Measurements from ENCODE around the gene SHROOM2. TPM values are rescaled to one million over a fixed set of nuclear protein-coding genes. Genes with fewer than 3 reads are reported as not detected.

Gene SHROOM2
- total and polyA plus RNA-seq, 9 of the 15 experiments (the other 6 are each of a cell fraction or from before 2014, with no cell fraction given) = not detected

DNA sequence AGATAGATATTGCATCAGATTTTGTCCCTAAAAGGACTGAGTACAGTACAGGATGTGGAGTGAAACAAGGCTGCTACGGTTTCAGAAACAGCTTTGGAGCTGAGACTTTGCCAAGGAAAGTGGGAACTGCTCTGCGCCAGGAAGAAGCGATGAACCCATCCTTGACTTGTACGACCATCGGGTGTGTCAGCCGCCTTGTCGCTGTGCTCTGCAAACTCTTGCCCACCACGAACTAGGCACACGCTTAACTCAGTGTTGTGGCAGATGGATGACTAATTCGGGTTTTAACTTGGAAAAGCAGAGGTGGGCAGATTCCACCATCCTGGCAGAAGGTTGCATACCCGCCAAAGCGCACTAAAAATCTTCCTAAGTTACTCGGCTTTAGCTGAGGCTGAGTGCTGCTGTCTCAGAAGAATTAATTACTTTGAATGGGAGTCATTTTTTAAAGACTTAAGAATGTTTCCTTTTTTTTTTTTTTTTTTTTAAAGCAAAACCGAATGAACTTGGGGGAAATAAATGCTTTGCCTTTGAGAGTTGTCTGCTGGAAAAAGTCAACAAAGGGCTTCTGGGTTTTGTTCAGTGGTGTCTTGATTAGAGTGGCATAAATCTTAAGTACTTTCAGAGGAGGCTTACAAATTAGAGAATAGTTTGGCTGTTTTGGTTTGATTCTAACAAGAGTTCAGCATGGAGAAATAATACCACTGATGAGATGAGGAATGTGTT, 69.5 kb downstream of the SHROOM2 start (continued):
- TF ChIP-seq, protein P1, sequence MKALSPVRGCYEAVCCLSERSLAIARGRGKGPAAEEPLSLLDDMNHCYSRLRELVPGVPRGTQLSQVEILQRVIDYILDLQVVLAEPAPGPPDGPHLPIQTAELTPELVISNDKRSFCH (CRISPR knock-in tag; IDR thresholded peaks at IDR 0.05) = no peak
- TF ChIP-seq, protein P1 (tag; IDR thresholded peaks at IDR 0.05) = no peak
- TF ChIP-seq, protein P2, sequence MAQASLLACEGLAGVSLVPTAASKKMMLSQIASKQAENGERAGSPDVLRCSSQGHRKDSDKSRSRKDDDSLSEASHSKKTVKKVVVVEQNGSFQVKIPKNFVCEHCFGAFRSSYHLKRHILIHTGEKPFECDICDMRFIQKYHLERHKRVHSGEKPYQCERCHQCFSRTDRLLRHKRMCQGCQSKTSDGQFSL (CRISPR knock-in tag; IDR thresholded peaks at IDR 0.05) = no peak
- TF ChIP-seq, protein P2 (tag; IDR thresholded peaks at IDR 0.05) = no peak

DNA sequence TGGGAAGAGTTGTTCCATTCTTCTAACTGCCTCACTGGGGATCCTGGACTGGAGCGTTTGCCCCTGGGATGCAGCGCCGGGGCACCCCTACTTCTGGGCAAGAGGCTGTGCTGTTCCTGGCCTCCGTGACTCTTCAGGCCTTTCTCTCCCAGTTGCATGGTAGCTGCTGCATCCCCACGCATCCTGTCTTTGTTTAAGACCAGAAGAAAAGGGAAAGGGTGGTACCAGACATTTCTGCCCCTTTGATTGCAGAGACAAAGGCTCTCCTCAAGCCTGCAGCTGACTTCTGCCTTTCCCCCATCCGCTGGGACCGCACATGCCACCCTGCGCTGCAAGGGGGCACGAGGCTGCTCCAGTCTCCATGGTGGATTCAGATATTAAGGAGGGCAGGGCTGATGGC, 70.4 kb downstream of the SHROOM2 start:
- H3K4me3 ChIP-seq = no peak overlapping the region
- H3K4me2 ChIP-seq (ENCODE audit: insufficient read depth, low read length) = no peak overlapping the region
- intact Hi-C loops (cut with micrococcal nuclease) = no loop called here
- no peak overlapping the region for H3K9ac ChIP-seq (ENCODE audit: insufficient read depth in 1 of 2, low read depth in 2 of 2, low read length in 2 of 2)
- in situ Hi-C loops (cut with MboI) = no loop called here
- ATAC-seq (no peak), DNase-seq (ENCODE audit: extremely low read depth in 1 of 4, low spot score in 3 of 4) (no peak), FAIRE-seq (no peak)
- CTCF ChIA-PET (ENCODE audit: low intra/inter-chr PET ratio) = no interaction called here
- no peaks in the 10 kb centered on the region; the same call in 1 of the 2 replicates for H4K20me1 ChIP-seq (replicated peaks; ENCODE audit: control insufficient read depth, insufficient read depth, low read length)
- H3K27me3 ChIP-seq (ENCODE audit: control insufficient read depth in 2 of 2, insufficient read depth in 2 of 2, low read length in 2 of 2) = peaks cover 5 to 16% of the 10 kb centered on the region in 2 experiments; a peak in 3 of 5 replicates
- no TSS peak for BruUV-seq (replicated peaks)
- no peaks in the 10 kb centered on the region for H3K36me3 ChIP-seq (ENCODE audit: control insufficient read depth, insufficient read depth, low read length)
- no peaks in the 10 kb centered on the region for H3K4me1 ChIP-seq (replicated peaks in 1 of 2; ENCODE audit: control insufficient read depth in 2 of 2, insufficient read depth in 2 of 2, low read length in 2 of 2)
- H2AFZ ChIP-seq (ENCODE audit: low read depth, low read length) = no peak overlapping the region
- no peaks in the 10 kb centered on the region for H3K9me3 ChIP-seq (replicated peaks; ENCODE audit: control insufficient read depth, insufficient read depth, low read depth, low read length)
- POLR2A ChIA-PET = no interaction called here
- 0% methylated on average over 5 of the region's 9 CpGs for WGBS (ENCODE audit: insufficient coverage, low coverage, missing lambda C conversion rate)
- no peaks in the 10 kb centered on the region for H3K9me1 ChIP-seq (ENCODE audit: control insufficient read depth, insufficient read depth, low read length)
- H3K79me2 ChIP-seq (ENCODE audit: control insufficient read depth, insufficient read depth, low read length) = no peaks in the 10 kb centered on the region
- no peak overlapping the region for H3K27ac ChIP-seq (ENCODE audit: extremely low read depth, low read depth, low read length)
- no peak for TF ChIP-seq ZFX (CRISPR knock-in tag; IDR thresholded peaks at IDR 0.05)
- TF ChIP-seq, protein P3, sequence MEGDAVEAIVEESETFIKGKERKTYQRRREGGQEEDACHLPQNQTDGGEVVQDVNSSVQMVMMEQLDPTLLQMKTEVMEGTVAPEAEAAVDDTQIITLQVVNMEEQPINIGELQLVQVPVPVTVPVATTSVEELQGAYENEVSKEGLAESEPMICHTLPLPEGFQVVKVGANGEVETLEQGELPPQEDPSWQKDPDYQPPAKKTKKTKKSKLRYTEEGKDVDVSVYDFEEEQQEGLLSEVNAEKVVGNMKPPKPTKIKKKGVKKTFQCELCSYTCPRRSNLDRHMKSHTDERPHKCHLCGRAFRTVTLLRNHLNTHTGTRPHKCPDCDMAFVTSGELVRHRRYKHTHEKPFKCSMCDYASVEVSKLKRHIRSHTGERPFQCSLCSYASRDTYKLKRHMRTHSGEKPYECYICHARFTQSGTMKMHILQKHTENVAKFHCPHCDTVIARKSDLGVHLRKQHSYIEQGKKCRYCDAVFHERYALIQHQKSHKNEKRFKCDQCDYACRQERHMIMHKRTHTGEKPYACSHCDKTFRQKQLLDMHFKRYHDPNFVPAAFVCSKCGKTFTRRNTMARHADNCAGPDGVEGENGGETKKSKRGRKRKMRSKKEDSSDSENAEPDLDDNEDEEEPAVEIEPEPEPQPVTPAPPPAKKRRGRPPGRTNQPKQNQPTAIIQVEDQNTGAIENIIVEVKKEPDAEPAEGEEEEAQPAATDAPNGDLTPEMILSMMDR (IDR thresholded peaks at IDR 0.05 in 2 of 3, conservative IDR thresholded peaks at IDR 0.05 in 1 of 3; ENCODE audit: insufficient read depth in 2 of 3, low read depth in 1 of 3, low read length in 3 of 3) = no peak
- no peak for TF ChIP-seq RBM17 (IDR thresholded peaks at IDR 0.05; ENCODE audit: borderline replicate concordance, low read depth, low read length)
- TF ChIP-seq CBFB (CRISPR knock-in tag; IDR thresholded peaks at IDR 0.05) = no peak
- no peak for TF ChIP-seq RNF2 (IDR thresholded peaks at IDR 0.05)
